ENCODE measurements around the gene FAIM2. TPM values are rescaled to one million over a fixed set of nuclear protein-coding genes. Genes with fewer than 3 reads are reported as not detected.

FAIM2 gene
- total and polyA plus RNA-seq, 9 of the 15 experiments (the other 6 are each of a cell fraction or from before 2014, with no cell fraction given) = 0.01 to 0.10 TPM; not detected in 7

GRCh38 chr12:49871263-49871561 is 32.5 kb downstream of the FAIM2 start:
- POLR2A ChIA-PET = interaction anchor here (1.2 to 1.5 kb wide), 2 partner anchors 11 to 12 kb away, joined by 3 to 4 read pairs; no protein-coding TSS in a partner anchor
- no TSS peak for BruUV-seq (replicated peaks)
- H3K27ac ChIP-seq (ENCODE audit: extremely low read depth, low read depth, low read length) = no peak overlapping the region

More at GRCh38 chr12:49871263-49871561, 32.5 kb downstream of the FAIM2 start:
- no peak overlapping the region for H3K4me2 ChIP-seq (ENCODE audit: insufficient read depth, low read length)
- H4K20me1 ChIP-seq (replicated peaks; ENCODE audit: control insufficient read depth, insufficient read depth, low read length) = no peaks in the 10 kb centered on the region
- H3K4me1 ChIP-seq (replicated peaks in 1 of 2; ENCODE audit: control insufficient read depth in 2 of 2, insufficient read depth in 2 of 2, low read length in 2 of 2) = peaks cover 39 to 46% of the 10 kb centered on the region in 2 experiments
- 79% methylated on average over 4 of the region's 4 CpGs for WGBS (ENCODE audit: insufficient coverage, low coverage, missing lambda C conversion rate)
- no peaks in the 10 kb centered on the region for H3K9me1 ChIP-seq (ENCODE audit: control insufficient read depth, insufficient read depth, low read length)
- no peaks in the 10 kb centered on the region for H3K9me3 ChIP-seq (replicated peaks; ENCODE audit: control insufficient read depth, insufficient read depth, low read depth, low read length)
- ATAC-seq (no peak), FAIRE-seq (no peak), DNase-seq (ENCODE audit: extremely low read depth in 1 of 4, low spot score in 3 of 4) (no peak)
- intact Hi-C loops (cut with micrococcal nuclease) = no loop called here
- TF ChIP-seq BCLAF1 (IDR thresholded peaks at IDR 0.05; ENCODE audit: borderline replicate concordance in 1 of 2, control insufficient read depth in 1 of 2, low read depth in 2 of 2, low read length in 1 of 2) (no peak), TRIM24 (IDR thresholded peaks at IDR 0.05) (no peak)
- no peaks in the 10 kb centered on the region for H3K79me2 ChIP-seq (ENCODE audit: control insufficient read depth, insufficient read depth, low read length)
- H3K4me3 ChIP-seq = no peak overlapping the region
- CTCF ChIA-PET (ENCODE audit: low intra/inter-chr PET ratio) = no interaction called here
- H3K9ac ChIP-seq (ENCODE audit: insufficient read depth in 1 of 2, low read depth in 2 of 2, low read length in 2 of 2) = no peak overlapping the region
- H3K36me3 ChIP-seq (ENCODE audit: control insufficient read depth, insufficient read depth, low read length) = no peaks in the 10 kb centered on the region
- H2AFZ ChIP-seq (ENCODE audit: low read depth, low read length) = no peak overlapping the region
- H3K27me3 ChIP-seq (ENCODE audit: control insufficient read depth in 2 of 2, insufficient read depth in 2 of 2, low read length in 2 of 2) = no peaks in the 10 kb centered on the region
- in situ Hi-C loops (cut with MboI) = no loop called here
